HepG2 (cell line): Measurements from ENCODE around the gene TP73. TPM values are rescaled to one million over a fixed set of nuclear protein-coding genes. Genes with fewer than 3 reads are reported as not detected.

Experiments used
- ATF7 ChIP-seq, 2 experiments: fragments of 450-650 bp in 1 of 2; sonication (generic) in 1 of 2; formaldehyde crosslinking in 1 of 2; IDR thresholded peaks; 2 replicates each; pipeline versions ENCODE4 v1.4.0 to v1.6.1; 2016 to 2020; ENCODE audit warnings: antibody characterized with exemption in 1 of 2, mild to moderate bottlenecking in 1 of 2, missing genetic modification reagents in 1 of 2
- CSRNP1 ChIP-seq: sonication (generic); formaldehyde crosslinking; IDR thresholded peaks from 2 replicates; pipeline ENCODE4 v1.8.1; 2023; ENCODE audit warnings: mild to moderate bottlenecking, missing genetic modification reagents
- E2F2 ChIP-seq: sonication (generic); formaldehyde crosslinking; IDR thresholded peaks from 2 replicates; pipeline ENCODE4 v1.4.0; 2020; ENCODE audit warnings: missing genetic modification reagents, borderline replicate concordance
- HNF4G ChIP-seq, 2 experiments: sonication (generic) in 1 of 2; formaldehyde crosslinking in 1 of 2; IDR thresholded peaks; 2 replicates each; pipeline versions ENCODE4 v1.4.0 to v1.6.1; 2011 to 2020; ENCODE audit warnings: borderline replicate concordance in 2 of 2, low read depth in 2 of 2, mild to moderate bottlenecking in 2 of 2, low read length in 1 of 2, missing genetic modification reagents in 1 of 2, moderate library complexity in 1 of 2
- MIER2 ChIP-seq: IDR thresholded peaks from 2 replicates; pipeline ENCODE4 v1.6.1; 2016; ENCODE audit warnings: missing biosample characterization, missing genetic modification reagents
- MLX ChIP-seq: IDR thresholded peaks from 2 replicates; pipeline ENCODE4 v1.6.1; 2016
- RBM39 ChIP-seq: fragments of 200-400 bp; formaldehyde crosslinking; IDR thresholded peaks from one replicate; pipeline ENCODE4 v1.6.1; 2018; ENCODE audit warnings: antibody characterized with exemption, mild to moderate bottlenecking, low read depth, low read length; ENCODE audit not compliant: poor library complexity, severe bottlenecking
- SAP130 ChIP-seq: IDR thresholded peaks from 2 replicates; pipeline ENCODE4 v1.6.1; 2016; ENCODE audit warnings: low read depth
- SIN3A ChIP-seq: IDR thresholded peaks from 2 replicates; pipeline ENCODE4 v1.6.1; 2011; ENCODE audit warnings: low read depth, mild to moderate bottlenecking, control low read depth, low read length, borderline replicate concordance
- ZFX ChIP-seq: sonication (generic); formaldehyde crosslinking; IDR thresholded peaks from 2 replicates; pipeline ENCODE4 v1.4.0; 2020; ENCODE audit warnings: mild to moderate bottlenecking, low read depth, missing genetic modification reagents, moderate library complexity
- ZNF251 ChIP-seq: sonication (generic); formaldehyde crosslinking; IDR thresholded peaks from 2 replicates; pipeline ENCODE4 v1.9.0; 2021; ENCODE audit warnings: mild to moderate bottlenecking, missing genetic modification reagents
- ZNF460 ChIP-seq: sonication (generic); formaldehyde crosslinking; IDR thresholded peaks from 2 replicates; pipeline ENCODE4 v1.5.1; 2020; ENCODE audit warnings: missing genetic modification reagents, mild to moderate bottlenecking, borderline replicate concordance
- ZNF501 ChIP-seq: sonication (generic); formaldehyde crosslinking; IDR thresholded peaks from 2 replicates; pipeline ENCODE4 v1.5.1; 2020; ENCODE audit warnings: mild to moderate bottlenecking, moderate library complexity, missing genetic modification reagents
- ZNF687 ChIP-seq: sonication (generic); formaldehyde crosslinking; IDR thresholded peaks from 2 replicates; pipeline ENCODE4 v1.5.1; 2020; ENCODE audit warnings: mild to moderate bottlenecking, missing genetic modification reagents, moderate library complexity
- ZNF772 ChIP-seq: sonication (generic); formaldehyde crosslinking; IDR thresholded peaks from 2 replicates; pipeline ENCODE4 v1.5.0; 2020; ENCODE audit warnings: mild to moderate bottlenecking, missing genetic modification reagents
- polyA plus RNA-seq, 8 experiments: library from polyadenylated mRNA; depleted of rRNA in 3 of 8; stranded (reverse) in 7 of 8; unstranded in 1 of 8; fragments of >200 nt; fragmentation: Illumina TruSeq in 4 of 8; extraction: Trizol in 4 of 8; gene quantifications; 2 replicates each; pipeline versions ENCODE4 v1.2.1 to v1.2.3, GENCODE V29; 2011 to 2016; ENCODE audit warnings: low read depth in 4 of 8, missing spikeins in 1 of 8, mixed read lengths in 1 of 8; ENCODE audit not compliant: insufficient read depth in 1 of 8
- total RNA-seq, 5 experiments: library from RNA; depleted of rRNA; stranded (reverse); fragments of >200 nt; fragmentation: Illumina TruSeq; extraction: Trizol; gene quantifications; 2 replicates each; pipeline ENCODE4 v1.2.3, GENCODE V29; 2016; ENCODE audit warnings: low read depth in 1 of 5

TP73 gene
- total and polyA plus RNA-seq, 2 of the 13 experiments (the other 11 are each of a cell fraction or from before 2014, with no cell fraction given), result 0.49 to 1.1 TPM

- TF ChIP-seq ZNF687 (CRISPR knock-in tag) (peak; percentile 38), ATF7 (IDR thresholded peaks at IDR 0.05) (no peak), ATF7 (CRISPR knock-in tag; IDR thresholded peaks at IDR 0.05) (no peak), HNF4G (IDR thresholded peaks at IDR 0.05; ENCODE audit: borderline replicate concordance, low read depth, low read length) (no peak), HNF4G (CRISPR knock-in tag; IDR thresholded peaks at IDR 0.05; ENCODE audit: borderline replicate concordance, low read depth) (no peak), ZNF772 (CRISPR knock-in tag) (0 out of 2 replicates have a peak, but pooled peaks have one; percentile 28), ZNF251 (CRISPR knock-in tag) (no peak), SAP130 (no peak), ZFX (CRISPR knock-in tag) (peak; percentile 31; the same call in 1 of the 2 replicates), SIN3A (0 out of 2 replicates have a peak, but pooled peaks have one; percentile 2), ZNF460 (CRISPR knock-in tag) (no peak), CSRNP1 (CRISPR knock-in tag) (peak; percentile 42; the same call in 1 of the 2 replicates), MIER2 (CRISPR knock-in tag) (no peak), MLX (no peak), ZNF501 (0 out of 2 replicates have a peak, but pooled peaks have one; percentile 24), E2F2 (CRISPR knock-in tag) (0 out of 2 replicates have a peak, but pooled peaks have one; percentile 24), RBM39 (no peak)
Measured at GRCh38 chr1:3652548-3653285, 401 bp downstream of the TP73 start (continued).
